Measurements from ENCODE around the gene ZNF3. TPM values are rescaled to one million over a fixed set of nuclear protein-coding genes. Genes with fewer than 3 reads are reported as not detected.
A peak's percentile ranks its signal among the peaks of the same experiment; 100 is the strongest.
"Not testable (repeated sequence)": the region's sequence is repeated elsewhere in the genome, so short reads cannot be mapped to it uniquely, and the experiment has no call there.

Gene ZNF3
- 23.0 and 26.2 TPM in 2 replicates for total RNA-seq (2014; rRNA removed; shearing (Covaris generic))

GRCh38 chr7:100081535-100082102 lies at the start of gene ZNF3:
ZNF3 (minus strand) TSS chr7:100081723; CDS start chr7:100077357, 4,366 bp downstream.
- peak; percentile 98 for DNase-seq (ENCODE audit: low spot score)

DNA sequence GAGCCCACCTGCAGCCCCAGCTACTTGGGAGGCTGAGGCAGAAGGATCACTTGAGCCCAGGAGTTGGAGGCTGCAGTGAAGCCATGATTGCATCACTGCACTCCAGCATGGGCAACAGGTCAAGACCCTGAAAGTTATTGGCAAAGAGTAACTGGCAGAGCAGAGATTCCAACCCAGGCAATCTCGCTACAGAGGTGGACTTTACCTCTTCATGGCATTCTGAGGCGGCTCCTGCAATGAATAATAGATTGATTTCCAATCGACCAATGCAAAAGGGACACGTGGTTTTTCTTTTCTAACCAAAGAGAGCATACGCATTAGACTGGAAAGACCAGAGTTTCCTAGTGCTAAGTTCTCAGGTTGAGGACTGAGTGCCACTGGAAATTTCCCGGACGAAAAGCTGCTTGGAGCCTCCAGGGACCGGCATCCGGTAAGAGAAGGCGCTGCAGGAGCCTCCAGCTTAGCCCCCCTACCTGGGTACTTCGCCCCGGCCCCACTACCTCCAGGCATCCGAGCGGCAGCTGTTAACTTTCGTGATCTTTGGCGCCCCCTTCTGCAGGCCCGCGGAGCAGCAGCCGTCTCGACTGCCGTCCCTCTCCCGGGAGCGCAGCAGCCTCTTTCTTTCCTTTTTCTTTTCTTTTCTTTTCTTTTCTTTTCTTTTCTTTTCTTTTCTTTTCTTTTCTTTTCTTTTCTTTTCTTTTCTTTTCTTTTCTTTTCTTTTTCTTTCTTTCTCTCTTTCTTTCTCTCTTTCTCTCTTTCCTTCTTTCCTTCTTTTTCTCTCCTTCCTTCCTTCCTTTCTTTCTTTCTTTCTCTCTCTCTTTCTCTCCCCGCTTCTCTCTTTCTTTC lies 49.3 kb upstream of the ZNF3 start:
- DNase-seq (ENCODE audit: low spot score) = peak; percentile 48

GRCh38 chr7:100130220-100130607 lies 48.7 kb upstream of the ZNF3 start:
- DNase-seq (ENCODE audit: low spot score) = not testable (repeated sequence)

DNA sequence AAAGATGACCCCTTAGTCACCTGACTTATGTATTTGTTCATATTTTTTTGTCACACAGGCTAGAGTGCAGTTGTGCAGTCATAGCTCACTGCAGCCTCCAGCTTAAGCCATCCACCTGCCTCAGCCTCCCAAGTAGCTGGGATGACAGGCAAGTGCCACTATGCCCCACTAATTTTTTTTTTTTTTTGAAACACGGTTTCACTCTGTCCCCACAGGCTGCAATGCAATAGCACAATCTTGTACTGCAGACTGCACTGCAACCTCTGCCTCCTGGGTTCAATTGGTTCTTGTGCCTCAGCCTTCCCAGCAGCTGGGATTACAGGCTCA lies 47.1 kb upstream of the ZNF3 start:
- no peak for DNase-seq (ENCODE audit: low spot score)

- DNase-seq (ENCODE audit: low spot score) = no peak
Measured at GRCh38 chr7:100127866-100128636, 46.5 kb upstream of the ZNF3 start.

DNA sequence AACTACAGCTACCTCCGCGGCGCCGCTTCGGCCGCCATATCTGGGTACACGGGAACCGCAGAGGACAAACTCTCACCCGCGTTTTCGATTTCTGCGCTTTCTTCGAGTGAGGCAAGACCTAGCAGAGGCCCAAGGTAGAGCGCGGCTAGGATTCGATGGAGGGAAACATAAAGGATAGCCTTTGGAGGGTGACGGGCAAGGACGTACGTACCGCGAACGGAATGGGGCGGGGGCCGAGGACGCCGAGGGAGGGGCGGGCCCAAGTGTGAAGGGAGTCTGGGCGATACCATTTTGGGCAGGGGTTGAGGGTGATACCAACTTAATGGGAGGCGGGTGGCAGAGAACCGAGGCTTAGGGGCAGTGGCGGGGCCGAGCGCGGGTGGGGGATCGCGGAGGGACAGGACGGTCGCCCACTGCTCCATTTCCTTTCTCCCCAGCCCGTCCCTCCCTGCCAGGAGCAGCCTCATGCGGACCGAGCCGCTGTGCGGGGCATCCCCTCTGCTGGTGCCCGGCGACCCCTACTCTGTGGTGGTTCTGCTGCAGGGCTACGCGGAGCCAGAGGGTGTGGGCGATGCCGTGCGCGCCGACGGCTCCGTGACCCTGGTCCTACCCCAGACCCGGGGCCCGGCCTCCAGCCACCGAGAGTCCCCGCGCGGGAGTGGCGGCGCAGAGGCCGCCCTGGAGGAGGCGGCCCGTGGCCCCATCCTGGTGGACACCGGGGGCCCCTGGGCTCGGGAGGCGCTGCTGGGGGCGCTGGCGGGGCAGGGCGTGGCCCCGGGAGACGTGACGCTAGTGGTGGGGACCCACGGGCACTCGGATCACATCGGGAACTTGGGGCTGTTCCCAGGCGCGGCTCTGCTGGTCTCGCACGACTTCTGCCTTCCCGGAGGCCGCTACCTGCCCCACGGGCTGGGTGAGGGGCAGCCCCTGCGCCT lies 45.7 kb upstream of the ZNF3 start, which contains the start of gene MBLAC1:
Gene MBLAC1 (plus strand): TSS at position 37 of the 935 bp plus-strand sequence. CDS start 429 bp downstream, at position 466.
- DNase-seq (ENCODE audit: low spot score) = peak; percentile 88

GRCh38 chr7:100126239-100126930 lies 44.9 kb upstream of the ZNF3 start:
- no peak for DNase-seq (ENCODE audit: low spot score)

GRCh38 chr7:100124301-100125230 lies 43.0 kb upstream of the ZNF3 start:
- DNase-seq (ENCODE audit: low spot score) = no peak

DNA sequence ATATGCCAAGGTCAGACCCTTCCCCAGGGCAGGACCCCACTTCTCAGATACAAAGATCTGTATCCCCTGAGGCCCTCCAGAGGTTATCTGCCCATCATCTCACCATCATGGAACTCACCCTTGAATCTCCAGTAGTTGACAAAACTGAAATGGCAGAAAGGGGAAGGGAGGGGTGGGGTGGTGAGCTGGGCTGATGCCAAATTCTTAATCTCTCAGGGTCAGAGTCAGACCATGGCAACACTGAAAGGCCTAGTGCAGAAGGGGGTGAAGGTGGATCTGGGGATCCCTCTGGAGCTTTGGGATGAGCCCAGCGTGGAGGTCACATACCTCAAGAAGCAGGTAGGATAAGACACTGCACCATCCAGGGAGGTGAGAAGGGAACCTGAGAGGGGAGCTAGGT lies 41.0 kb upstream of the ZNF3 start:
- no peak for DNase-seq (ENCODE audit: low spot score)

DNA sequence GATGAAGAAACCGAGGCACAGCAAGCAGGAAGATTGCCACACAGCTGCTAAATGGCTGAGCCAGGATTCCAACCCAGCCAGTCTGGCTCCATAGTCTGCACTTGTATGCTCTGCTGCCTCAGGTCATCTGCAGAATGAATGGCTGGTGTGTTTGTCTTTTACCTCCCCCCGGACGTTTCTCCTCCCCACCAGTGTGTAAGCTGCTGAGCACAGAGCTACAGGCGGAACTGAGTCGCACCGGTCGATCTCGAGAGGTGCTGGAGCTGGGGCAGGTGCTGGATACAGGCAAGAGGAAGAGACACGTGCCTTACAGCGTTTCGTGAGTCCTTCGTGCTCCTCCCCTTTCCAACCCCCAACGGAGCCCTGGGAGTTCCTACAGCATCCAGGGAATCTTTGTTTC lies 40.5 kb upstream of the ZNF3 start:
- DNase-seq (ENCODE audit: low spot score) = no peak

- no peak for DNase-seq (ENCODE audit: low spot score)
Measured at GRCh38 chr7:100120733-100121036, 39.2 kb upstream of the ZNF3 start.

DNA sequence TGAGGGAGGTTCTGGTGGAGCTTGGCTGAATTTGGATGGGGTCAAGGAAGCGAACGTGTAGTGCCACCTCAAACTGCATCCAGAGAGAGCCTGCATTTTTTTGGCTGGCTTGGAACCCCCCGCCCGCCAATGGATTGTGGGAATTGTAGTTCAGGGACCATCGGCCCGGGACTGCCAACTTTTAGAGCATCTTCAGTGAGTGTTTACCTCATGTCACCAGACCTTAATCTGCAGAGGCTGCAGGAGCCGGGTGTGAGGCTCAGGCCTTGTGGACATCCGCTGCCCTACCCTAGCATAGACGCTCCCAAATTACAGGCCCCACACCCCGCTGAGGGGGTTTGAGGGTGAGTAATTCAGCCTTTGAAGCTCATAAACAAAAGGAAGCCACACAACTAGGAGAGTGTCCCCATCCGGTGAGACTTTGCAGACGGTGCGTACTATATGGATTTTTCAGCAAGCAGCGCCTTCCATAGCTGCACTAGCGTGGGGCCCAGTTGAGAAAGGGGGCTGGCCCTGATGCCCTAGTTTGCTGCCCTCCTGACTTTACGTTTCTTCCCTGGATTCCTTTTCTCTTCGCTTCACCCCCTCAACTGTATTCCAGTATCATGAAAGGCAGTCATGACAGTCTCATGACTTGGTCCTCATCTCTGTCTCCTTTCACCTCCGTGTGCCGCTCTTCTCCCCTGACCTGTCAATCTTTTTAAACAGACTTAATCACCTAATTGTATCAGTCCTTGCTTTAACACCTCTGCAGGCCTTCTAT lies 38.6 kb upstream of the ZNF3 start:
- peak; percentile 63 for DNase-seq (ENCODE audit: low spot score)

- peak; percentile 96 for DNase-seq (ENCODE audit: low spot score)
Measured at GRCh38 chr7:100119072-100119969, 37.8 kb upstream of the ZNF3 start, which contains the start of the genes CNPY4 and TAF6. CNPY4 (plus strand) TSS chr7:100119634; CDS start chr7:100119745, 111 bp downstream. TAF6 (minus strand) TSS chr7:100119358; CDS start chr7:100114209, 5,149 bp downstream.

- DNase-seq (ENCODE audit: low spot score) = no peak
Measured at GRCh38 chr7:100118388-100119071, 37.0 kb upstream of the ZNF3 start.

DNA sequence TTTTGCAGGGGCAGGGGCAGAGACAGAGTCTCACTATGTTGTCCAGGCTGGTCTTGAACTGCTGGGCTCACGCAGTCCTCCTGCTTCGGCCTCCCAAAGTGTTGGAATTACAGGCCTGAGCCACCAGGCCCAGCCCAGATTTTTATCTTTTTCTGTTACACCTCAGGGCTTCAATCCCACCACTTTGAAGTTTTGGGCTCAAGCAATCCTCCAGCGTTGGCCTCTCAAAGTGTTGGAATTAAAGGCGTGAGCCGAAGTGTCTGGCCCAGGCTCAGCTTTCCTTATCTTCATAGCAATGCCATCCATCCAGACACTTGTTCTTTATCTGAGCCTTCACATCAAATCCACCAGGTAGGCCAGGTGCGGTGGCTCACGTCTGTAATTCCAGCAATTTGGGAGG lies 33.5 kb upstream of the ZNF3 start:
- no peak for DNase-seq (ENCODE audit: low spot score)

GRCh38 chr7:100111914-100112313 lies 30.4 kb upstream of the ZNF3 start:
- no peak for DNase-seq (ENCODE audit: low spot score)

- DNase-seq (ENCODE audit: low spot score) = no peak
Measured at GRCh38 chr7:100111156-100111555, 29.6 kb upstream of the ZNF3 start.
